ENCODE measurements around the gene DOCK10. TPM values are rescaled to one million over a fixed set of nuclear protein-coding genes. Genes with fewer than 3 reads are reported as not detected.

The DOCK10 gene
- total RNA-seq, 4 donors from 2014 or later = 8.3 to 47.4 (median 18.3) TPM

GRCh38 chr2:224901121-224901676, 141.1 kb downstream of the DOCK10 start:
- no peak for TF ChIP-seq CTCF (IDR thresholded peaks at IDR 0.05; ENCODE audit: low read depth)

GRCh38 chr2:224895377-224895776, 146.9 kb downstream of the DOCK10 start:
- no peak for TF ChIP-seq CTCF (IDR thresholded peaks at IDR 0.05; ENCODE audit: low read depth)

GRCh38 chr2:224894356-224894755, 147.9 kb downstream of the DOCK10 start:
- no peak for TF ChIP-seq CTCF (IDR thresholded peaks at IDR 0.05; ENCODE audit: low read depth)

- TF ChIP-seq CTCF (IDR thresholded peaks at IDR 0.05; ENCODE audit: low read depth) = no peak
Observed at GRCh38 chr2:224893848-224894247, 148.4 kb downstream of the DOCK10 start.

- TF ChIP-seq CTCF (IDR thresholded peaks at IDR 0.05; ENCODE audit: low read depth) = no peak
Observed at GRCh38 chr2:224892574-224893204, 149.6 kb downstream of the DOCK10 start.

- TF ChIP-seq CTCF (IDR thresholded peaks at IDR 0.05; ENCODE audit: low read depth) = no peak
Observed at GRCh38 chr2:224890372-224890771, 151.9 kb downstream of the DOCK10 start.

- no peak for TF ChIP-seq CTCF (IDR thresholded peaks at IDR 0.05; ENCODE audit: low read depth)
Observed at GRCh38 chr2:224887141-224887540, 155.1 kb downstream of the DOCK10 start.
